NCI-H526 treated with DMSO at 0.1 percent for 48 hours (cell line): ENCODE results near the gene OGFOD3.

Source experiments
- DNase-seq: peaks from one replicate; lab custom pipeline; 2025; lab: John Stamatoyannopoulos, UW

Gene OGFOD3

DNA sequence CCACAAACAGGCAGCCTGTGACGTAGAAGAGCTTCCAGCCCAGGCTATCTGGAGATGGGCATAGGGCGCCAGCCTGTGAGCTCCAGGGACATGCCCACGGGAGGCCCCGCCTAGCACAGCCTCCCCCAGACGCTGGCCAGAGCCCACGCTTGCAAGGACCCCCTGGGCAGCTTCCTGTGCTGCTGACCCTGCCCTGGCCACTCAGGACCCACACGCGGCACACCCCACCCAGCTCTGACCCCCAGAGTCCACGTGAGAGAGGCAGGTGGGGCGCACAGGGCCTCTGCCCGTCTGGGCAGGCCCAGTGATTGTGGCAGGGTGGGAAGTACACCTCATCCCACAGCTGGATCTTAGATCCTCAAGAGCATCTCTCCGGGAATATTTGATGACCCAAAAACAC is 28.3 kb upstream of the OGFOD3 start:
- DNase-seq, result no peak

DNA sequence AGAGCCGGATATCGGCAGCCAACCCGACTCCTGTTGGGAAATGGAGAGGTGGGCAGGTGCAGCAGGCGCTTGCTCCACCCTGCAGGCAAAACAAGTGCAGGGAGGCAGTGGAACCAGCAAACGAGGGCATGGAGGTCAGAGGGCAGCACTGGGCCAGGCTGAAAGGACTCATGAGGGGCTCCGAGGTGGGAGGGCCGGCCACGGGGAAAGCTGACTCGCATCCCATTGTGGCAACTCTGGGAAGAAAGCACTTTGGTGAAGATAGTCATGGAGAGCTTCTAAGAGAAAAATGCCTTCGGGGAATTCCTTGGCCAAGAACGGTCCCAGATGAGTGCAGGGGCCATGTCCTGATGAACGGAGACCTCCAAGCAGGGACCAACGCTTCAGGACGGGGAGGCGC is 27.7 kb upstream of the OGFOD3 start:
- DNase-seq, result no peak

DNA sequence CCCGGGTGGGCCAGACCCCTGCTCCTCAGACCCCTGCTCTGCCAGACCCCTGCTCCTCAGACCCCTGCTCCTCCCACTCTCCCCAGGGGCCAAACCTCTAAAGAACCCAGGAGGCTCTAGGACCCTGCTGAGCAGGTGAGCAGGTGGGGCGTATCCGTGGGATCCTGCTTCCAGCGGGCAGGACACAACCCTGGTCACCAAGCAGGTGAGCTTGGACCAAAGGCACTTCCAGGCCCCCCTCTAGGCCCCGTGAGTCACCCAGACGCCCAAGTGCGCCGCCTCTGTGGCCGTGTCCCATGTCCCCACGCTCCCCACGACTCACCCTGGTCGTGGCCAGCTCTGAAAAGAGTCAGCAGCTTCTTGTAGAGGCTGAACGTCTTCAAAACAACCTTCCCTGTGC is 27.2 kb upstream of the OGFOD3 start:
- no peak for DNase-seq

DNA sequence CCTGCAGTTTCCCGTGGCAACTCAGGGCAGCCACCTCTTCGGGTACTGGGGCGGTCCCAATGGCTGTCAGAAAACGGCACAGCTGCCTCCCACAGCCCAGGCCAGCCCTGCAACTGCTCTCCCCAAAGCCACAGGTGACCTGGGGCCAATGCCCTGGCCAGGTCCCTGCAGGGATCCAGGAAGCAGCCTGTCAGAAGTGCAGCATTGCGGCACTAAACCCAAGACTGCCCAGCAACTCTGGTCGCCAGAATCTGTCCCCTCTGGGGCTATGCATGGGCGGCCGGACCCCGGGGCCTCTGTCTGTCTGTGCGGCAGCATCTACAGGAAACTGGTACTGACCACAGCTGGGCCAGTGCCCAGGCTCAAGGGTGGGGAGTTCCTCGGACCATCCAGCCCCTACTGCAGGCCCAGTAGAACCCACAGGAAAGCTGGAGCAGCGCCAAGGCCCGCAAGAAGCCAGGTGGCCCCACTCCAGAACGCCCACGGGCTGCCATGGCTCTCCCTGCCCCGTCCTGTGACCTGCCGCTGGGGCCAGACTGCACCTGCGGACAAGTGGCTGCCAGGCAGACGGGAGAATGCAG is 26.6 kb upstream of the OGFOD3 start:
- no peak for DNase-seq

DNA sequence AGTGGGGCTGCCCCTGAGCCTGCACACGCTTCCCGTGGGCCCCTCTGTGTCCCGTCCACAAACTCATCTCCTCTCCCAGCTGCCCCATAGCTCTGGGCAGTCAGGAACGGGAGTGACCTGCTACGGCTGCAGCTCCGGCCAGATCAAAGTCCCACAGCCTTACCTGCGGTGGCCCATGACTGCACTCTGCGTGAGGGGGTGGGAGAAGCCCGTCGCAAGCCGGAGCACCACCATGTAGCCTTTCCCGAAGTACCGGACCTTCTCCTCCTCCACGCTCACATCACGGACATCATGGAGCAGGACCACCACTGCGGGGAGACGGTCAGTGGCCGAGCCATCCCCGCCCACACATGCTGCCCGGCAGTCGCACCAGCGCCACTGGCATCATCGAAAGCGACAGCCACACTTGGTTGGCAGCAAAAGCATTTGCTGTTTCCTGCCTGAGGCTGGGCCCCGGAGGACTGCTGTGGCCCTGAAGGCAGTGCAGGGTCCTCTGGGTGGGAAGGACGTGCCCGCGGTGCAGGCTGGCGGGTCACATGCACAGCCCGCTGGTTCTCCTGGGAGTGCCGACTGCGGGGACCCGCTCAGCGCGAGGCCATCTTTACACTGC is 26.0 kb upstream of the OGFOD3 start:
- no peak for DNase-seq

DNA sequence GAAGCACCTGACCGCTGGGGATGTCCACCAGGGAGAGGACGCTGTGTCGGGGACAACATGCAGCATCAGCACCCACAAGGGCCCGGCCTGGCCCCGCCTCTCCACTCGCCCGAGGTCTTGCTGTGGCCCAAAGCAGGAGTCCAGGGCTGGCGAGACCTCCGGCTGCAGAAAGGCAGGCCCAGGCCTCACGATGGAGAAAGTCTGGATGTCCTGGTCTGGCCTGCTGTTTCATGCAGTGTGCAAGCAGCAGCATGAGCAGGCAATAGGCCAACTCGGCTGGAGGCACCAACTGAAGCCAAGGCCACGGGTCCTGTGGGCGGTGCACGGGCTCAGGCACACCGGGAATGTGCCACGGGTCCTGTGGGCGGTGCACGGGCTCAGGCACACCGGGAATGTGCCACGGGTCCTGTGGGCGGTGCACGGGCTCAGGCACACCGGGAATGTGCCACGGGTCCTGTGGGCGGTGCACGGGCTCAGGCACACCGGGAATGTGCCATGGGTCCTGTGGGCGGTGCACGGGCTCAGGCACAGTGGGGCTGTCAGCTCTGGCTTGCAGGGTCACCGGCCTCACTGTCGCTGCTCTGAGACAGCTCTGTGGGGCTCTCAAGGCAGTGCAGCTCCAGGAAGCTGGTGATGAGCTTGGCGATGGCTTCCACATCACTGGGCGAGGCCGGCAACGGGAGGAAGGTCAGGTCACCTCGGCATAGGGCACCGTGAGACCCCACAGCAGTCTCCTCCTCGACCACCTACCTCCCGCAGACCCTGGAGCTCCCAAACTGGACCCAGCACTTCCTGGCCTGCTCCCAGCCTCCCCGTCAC is 25.3 kb upstream of the OGFOD3 start:
- no peak for DNase-seq

DNA sequence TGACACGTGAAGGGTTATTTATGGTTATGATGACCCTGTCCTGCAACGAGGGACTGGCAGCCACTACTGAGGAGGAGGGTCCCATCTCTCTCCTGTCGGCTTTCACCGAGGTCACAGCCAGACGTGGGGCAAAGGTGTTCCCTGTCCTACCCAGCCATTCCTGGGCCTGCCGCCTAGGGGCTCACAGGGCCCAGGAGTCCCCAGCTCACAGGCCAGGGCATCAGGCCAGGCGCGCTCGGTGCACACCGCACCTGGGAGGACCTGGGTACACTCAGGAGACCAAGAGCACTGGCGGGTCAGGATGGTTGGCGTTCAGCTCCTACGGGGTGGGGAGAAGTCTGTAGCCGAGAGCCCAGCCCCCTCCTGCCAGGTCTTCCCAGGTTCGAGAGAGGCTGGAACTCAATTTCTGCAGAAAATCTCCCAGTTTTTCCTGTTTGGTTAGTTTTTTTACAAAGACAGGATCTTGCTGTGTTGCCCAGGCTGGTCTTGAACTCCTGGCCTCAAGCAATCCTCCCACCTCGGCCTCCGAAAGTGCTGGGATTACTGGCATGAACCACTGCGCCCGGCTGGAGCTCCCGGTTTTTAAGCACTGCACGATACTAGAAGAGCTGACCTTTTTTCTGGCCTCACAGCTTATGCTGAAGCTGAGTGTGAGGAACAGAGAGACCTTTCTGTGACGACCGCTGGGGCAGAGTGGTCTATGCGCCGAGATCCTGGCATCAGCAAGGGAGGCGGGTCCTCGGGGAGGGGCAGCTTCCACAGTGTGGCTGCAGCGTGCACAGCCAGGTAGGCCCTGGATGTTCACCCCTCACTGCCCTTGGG is 24.5 kb upstream of the OGFOD3 start:
- no peak for DNase-seq

DNA sequence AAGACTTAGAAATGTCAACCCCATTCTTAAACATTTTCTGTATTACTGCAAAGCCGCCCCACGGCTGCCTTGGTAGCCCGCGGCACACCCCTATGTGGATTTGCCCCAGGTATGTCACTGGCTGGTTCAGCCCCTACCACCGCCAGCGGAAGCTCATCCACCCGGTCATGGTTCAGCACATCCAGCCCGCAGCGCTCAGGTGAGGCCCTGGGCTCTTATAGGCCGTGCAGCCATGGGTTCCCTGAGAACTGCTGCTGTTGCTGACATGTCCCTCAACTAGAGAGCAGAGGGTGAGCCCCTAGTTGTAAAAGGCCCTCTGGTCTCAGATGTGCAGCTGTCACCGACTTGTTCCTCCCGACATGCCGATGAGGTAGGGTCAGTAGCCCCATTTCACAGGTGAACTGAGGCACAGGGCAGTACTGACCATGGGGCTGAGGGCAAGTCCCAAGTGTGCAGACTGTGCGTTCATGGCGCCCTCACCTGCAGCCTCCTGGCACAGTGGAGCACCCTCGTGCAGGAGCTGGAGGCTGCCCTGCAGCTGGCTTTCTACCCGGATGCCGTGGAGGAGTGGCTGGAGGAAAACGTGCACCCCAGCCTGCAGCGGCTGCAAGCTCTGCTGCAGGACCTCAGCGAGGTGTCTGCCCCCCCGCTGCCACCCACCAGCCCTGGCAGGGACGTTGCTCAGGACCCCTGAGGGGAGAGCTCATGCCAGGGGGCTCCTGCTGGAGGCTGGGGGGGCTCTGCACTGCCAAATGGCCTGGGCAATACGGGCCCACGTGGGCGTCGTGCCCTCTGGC is 23.5 kb upstream of the OGFOD3 start:
- DNase-seq, result no peak

DNA sequence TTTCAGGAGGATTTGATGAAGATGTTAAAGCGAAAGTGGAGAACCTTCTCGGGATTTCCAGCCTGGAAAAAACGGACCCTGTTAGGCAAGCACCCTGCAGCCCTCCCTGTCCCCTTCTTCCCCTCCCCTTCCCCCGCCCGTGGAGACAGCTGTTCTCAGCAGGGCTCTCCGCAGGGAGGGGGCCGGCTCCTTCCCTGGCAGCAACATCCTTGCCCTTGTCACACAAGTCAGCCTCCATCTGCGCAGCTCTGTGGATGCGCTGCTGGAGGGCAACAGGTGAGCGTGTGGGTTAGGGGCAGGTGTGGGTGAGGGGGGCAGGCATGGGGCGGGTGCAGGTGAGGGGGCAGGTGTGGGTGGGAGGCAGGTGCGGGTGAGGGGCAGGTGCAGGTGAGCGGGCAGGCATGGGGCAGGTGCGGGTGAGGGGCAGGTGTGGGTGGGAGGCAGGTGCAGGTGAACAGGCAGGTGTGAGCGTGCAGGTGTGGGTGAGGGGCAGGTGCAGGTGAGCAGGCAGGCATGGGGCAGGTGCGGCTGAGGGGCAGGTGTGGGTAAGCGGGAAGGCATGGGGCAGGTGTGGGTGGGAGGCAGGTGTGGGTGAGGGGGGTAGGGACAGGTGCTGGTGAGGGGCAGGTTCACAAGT is 22.7 kb upstream of the OGFOD3 start:
- DNase-seq, result no peak

DNA sequence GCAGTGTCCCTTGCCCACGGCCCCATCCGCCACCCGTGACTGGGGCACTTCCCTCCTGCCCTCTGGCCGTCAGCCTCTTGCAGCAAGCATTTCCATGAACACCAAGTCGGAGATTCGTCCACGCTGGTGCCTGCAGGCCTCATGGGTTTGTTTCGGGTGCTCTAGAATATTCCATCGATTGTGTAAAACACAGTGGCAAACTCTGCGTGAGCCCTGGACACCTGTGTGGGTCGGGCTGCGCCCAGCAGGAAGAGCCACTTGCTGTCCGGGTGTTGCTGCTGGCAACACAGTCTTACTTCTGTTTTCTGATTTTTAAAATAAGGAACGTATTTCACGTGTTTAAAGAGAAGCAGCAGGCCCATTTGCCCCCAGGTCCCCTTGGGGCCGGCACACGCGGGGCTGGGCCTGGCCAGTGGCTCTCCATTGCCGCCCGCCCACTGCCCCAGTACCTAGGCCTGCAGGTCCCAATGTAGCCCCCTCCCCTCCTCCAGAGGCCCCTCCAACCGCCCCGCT is 22.1 kb upstream of the OGFOD3 start:
- no peak for DNase-seq

DNA sequence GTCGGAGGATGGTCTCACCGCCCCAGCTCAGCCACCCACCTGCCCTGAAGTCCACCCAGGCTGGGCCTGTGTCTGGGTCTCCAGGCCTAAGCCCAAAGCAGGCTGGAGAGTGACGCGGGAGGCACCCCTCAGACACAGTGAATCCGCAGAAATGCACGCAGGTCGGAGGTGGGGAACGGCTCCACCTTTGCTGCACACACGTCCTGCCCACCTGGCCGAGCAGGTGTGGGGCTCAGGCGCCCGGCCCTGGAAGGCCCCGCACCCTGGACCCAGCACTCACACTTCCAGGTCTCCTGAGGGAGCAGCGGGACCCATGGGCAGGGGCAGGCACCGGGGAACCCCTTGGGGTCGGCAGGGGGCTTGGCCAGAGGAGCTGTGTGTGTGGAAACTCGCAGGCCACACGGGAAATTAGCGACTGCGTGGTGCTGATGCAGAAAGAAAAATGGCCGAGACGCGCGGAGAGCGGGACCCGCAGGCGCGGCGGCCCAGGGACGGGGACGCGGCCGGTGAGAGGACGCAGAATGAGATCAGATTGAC is 21.5 kb upstream of the OGFOD3 start:
- DNase-seq, result no peak

DNA sequence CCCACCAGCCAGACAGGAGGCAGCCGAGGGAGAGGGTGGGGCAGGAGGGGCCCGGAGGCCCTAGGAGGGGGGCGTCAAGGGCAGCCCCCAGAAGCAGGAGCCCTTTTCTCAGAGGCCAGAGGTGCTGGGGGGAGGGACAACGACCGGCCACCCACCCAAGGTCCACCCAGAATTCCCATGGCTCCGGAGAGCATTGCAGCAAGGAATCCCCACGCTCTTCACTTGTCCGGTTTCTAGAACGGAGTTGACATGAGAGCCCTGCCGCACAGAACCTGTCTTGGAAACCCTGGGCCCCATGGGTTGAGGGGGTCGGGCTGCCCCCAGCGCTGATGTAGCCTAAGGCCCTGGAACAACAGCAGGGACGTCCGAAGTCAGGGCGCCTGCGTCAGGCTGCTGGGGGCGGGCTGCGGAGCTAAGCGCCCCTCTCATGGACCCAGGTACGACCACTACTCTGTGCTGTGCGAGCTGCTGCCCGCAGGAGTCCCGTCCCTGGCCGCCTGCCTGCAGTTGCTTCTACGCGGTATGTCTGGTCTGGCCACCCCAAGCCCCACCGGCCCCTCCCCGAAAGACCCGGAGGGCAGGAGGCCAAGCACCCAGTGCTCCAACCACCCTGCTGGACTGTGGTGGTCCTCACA is 20.9 kb upstream of the OGFOD3 start:
- DNase-seq, result no peak

DNA sequence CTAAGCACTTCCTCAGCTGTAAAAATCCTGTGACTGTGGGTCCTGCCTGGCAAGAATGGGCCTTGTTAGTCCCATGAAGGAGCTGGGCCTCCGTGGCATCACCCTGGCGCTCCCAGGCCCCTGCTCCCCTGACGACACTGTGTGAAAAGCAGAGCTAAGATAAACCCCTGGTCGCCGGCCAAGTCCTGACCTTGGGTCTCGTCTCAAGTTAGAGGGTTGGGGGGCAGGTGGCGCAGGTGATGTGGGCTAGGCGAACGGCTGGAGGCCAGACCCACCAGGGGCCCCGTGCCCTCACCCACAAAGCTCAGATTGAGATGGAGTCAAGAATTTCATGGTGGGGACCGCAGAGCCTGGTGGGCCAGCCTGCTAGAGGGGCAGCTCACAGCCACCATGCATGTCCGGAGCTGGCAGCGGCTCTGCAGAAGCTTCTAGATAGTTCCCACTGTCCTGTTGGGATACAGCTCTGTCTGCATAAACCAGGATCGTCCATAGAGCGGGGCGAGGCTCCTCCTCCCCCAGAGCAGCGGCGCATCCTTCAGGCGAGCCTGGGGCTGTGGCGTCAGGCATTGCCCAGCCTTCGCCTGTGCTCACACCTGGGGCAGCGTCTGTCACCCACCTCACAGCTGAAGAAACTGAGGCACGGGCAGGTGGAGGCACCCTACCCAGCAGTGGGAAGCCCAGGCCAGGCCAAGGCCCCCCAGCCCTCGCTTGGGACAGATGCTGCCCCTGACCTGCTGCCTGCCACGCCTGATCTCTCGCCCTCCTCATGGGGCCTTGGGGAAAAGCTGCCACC is 20.2 kb upstream of the OGFOD3 start:
- DNase-seq, result no peak

DNA sequence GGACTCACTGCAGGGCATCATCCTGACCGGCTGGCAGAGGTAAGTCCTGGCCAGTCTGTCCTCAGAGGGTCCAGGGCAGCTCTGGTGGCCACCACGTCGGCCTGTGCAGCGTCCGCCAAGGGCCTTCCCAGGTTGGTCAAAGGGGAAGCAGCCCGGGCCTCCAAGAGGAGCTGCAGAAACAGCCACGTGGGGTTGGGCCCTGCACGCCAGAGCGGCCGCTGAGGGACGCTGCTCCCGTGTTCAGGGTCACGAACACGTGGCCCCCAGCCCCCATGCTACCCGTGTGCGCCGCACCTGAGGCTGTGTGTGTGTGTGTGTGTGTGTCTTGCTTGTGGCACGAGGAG is 18.9 kb upstream of the OGFOD3 start:
- no peak for DNase-seq

DNA sequence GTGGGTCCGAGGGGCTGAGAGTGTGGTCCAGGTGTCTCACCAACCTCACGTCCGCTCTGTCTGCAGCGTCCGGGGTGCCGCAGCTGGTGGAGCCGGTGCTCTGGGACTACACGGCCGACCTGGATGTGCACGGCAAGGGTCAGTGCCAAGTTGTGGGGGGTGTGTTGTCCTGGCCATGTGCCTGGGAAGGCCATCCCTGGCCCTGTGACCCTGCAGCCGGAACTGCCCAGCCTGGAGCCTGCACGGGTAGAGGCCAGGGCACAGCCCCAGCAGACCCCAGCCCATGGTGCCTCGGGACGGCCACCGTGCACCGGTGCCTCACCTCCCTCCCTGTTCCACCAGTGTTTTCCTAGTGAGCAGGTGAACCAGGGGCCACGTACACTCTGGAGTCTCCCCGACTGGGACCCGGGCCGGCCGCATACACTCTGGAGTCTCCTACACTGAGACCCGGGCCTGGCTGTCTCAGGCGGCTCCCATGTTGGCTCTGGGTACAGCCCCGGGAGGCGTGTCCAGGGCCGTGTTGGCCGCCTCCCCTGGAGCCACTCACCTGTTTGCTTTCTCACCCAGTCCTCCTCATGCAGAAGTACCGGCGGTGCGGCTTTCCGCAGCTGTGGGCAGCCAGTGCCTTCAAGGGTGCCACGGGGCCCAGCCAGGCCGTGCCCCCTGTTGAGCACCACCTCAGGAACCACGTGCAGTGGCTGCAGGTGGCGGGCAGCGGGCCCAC is 18.4 kb upstream of the OGFOD3 start:
- DNase-seq, result no peak

DNA sequence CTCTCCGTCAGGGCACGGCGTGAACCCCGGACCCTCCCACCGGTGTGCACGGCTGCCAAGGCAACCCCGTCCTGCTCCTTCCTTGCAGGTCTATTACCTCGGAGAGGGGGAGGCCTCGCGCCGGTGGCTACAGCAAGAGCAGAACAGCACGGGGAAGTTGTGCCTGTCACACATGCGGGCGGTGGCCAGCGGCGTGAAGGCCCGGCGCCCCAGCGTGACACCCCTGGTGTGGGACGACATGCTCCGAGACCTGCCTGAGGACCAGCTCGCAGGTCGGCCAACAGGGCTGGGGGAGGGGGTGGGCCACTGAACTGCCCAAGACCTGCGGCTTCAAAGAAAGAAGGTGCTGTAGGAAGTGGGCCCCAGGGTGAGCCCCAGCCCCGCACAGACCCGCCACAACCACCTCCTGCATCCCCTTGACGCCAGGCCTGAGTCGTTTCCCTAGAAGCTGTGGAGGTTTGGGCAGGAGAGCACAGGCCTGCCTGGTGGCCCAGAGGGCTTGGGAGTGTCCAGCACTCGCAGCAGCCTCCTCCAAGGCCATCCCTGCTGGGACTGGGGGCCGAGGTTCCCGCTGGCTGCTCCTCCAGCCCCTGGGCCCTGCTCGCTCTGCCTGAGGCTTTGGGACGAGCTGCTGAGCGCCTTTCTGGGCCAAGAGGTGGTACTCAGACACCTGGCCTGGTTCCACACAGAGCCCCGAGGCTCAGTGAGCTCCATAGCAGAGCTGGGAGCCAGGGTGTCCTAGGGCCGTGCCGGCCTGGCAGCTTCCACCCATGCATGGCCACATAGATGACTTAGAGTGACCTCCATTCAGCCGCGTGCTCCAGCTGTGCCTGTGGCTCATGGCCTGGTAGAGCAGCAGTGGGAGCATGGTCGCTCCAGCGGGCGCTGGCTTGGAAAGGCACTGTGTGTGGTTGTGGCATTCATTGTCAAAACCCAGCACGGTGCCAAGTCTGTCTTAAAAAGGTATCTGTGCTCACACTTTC is 17.5 kb upstream of the OGFOD3 start:
- no peak for DNase-seq

DNA sequence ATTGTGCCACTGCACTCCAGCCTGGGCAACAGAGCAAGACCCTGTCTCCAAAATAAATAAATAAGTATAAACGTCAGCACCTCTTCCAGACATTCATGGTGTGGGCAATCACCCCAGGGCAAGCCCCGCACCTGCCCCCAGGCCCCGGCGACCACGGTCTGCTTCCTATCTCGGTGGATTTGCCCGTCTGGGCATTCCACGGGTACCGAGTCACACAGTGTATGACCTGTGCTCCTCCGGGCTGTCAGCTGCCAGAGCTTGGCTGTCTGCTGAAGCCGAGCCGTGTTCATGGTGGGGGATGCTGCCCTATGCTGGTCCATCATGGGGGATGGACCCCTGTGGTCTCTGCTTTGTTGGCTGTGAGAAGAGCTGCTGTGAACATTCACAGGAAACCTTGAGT is 16.7 kb upstream of the OGFOD3 start:
- DNase-seq, result no peak

DNA sequence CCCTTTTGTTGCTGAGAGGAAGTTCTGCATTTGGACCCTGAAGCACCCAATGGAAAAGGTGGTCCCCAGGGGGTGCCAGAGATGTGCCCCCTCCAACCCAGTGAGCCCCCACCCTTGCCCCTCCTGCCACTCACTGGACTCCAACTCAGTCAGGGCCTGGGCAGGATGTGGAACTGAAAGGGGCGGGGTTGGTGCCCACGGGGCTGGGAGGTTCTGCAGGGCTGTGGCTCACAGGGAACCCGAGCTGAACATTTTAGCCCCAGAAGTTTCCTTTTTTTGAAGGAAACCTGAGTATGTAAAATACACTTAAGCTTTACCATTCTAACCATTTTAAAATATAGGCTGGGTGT is 15.8 kb upstream of the OGFOD3 start:
- DNase-seq, result no peak
